NB4 (cell line): ENCODE data around the gene PIF1.

Source experiments
- MYC ChIP-seq: IDR thresholded peaks from 2 replicates; pipeline ENCODE4 v1.6.1; 2011; ENCODE audit warnings: low read depth, low read length
- TF ChIP-seq, protein P1 (sequence below): IDR thresholded peaks from one replicate; pipeline ENCODE4 v1.5.1; 2012; ENCODE audit warnings: low read depth, low read length

DNA sequence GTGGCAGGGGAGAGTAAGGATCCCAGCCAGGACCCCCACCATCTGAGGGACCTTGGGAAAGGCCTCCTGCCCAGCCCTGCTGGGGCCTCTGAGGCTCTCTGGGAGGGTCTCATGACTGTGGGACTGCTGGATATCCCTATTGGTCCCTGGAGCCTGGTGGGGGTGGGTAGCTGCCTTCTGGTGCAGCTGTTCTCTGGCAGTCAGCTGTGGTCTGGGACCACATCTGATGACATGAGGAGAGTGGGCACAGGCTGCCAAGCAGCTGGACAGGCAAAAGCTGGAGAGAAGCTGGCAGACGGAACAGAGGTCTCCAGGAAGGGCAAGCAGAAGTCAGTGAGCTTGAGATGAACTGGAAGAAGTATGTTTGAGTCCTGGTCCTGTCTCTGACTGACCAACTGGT lies 38.6 kb upstream of the PIF1 start:
- TF ChIP-seq, protein P1, sequence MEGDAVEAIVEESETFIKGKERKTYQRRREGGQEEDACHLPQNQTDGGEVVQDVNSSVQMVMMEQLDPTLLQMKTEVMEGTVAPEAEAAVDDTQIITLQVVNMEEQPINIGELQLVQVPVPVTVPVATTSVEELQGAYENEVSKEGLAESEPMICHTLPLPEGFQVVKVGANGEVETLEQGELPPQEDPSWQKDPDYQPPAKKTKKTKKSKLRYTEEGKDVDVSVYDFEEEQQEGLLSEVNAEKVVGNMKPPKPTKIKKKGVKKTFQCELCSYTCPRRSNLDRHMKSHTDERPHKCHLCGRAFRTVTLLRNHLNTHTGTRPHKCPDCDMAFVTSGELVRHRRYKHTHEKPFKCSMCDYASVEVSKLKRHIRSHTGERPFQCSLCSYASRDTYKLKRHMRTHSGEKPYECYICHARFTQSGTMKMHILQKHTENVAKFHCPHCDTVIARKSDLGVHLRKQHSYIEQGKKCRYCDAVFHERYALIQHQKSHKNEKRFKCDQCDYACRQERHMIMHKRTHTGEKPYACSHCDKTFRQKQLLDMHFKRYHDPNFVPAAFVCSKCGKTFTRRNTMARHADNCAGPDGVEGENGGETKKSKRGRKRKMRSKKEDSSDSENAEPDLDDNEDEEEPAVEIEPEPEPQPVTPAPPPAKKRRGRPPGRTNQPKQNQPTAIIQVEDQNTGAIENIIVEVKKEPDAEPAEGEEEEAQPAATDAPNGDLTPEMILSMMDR, result no peak
- no peak for TF ChIP-seq MYC
